GM08714 (cell line): ENCODE data around the gene PPP1CC.

Experiments
- H3K4me3 ChIP-seq: fragments of 200-500 bp; sonication (Bioruptor generic); 2 replicates; pipeline ENCODE4 v1.5.1; 2014; ENCODE audit warnings: mild to moderate bottlenecking, low read length, inconsistent platforms
- ZNF274 ChIP-seq: IDR thresholded peaks from 2 replicates; pipeline ENCODE4 v1.6.1; 2012; ENCODE audit warnings: mild to moderate bottlenecking, low read depth, low read length

Gene PPP1CC

GRCh38 chr12:110694330-110694901 lies 48.3 kb downstream of the PPP1CC start:
- no peak for TF ChIP-seq ZNF274
- H3K4me3 ChIP-seq, result no peak overlapping the region

GRCh38 chr12:110693731-110694130 lies 49.0 kb downstream of the PPP1CC start:
- no peak for TF ChIP-seq ZNF274
- no peak overlapping the region for H3K4me3 ChIP-seq

GRCh38 chr12:110690127-110690430 lies 52.6 kb downstream of the PPP1CC start:
- no peak overlapping the region; the same call in 1 of the 2 replicates for H3K4me3 ChIP-seq
- TF ChIP-seq ZNF274, result no peak

- H3K4me3 ChIP-seq, result peak overlapping the region; percentile 32; the same call in 1 of the 2 replicates
- TF ChIP-seq ZNF274, result no peak
Measured at GRCh38 chr12:110689281-110690126, 53.2 kb downstream of the PPP1CC start.

- peak within 1 kb of the TSS; percentile 71; the same call in 1 of the 2 replicates for H3K4me3 ChIP-seq
- no peak for TF ChIP-seq ZNF274
Measured at GRCh38 chr12:110688446-110689280, 54.0 kb downstream of the PPP1CC start, which contains the start of gene HVCN1. HVCN1 (minus strand) TSS chr12:110689115; CDS start chr12:110683245, 5,870 bp downstream.

- no peak for TF ChIP-seq ZNF274
- peak overlapping the region; percentile 71; the same call in 1 of the 2 replicates for H3K4me3 ChIP-seq
Measured at GRCh38 chr12:110687396-110688169, 55.1 kb downstream of the PPP1CC start.

- H3K4me3 ChIP-seq, result peak overlapping the region; percentile 71; the same call in 1 of the 2 replicates
Measured at GRCh38 chr12:110686294-110686903, 56.3 kb downstream of the PPP1CC start.

GRCh38 chr12:110684312-110684836 lies 58.3 kb downstream of the PPP1CC start:
- 0 out of 2 replicates have a peak overlapping the region, but pooled peaks have one; percentile 6 for H3K4me3 ChIP-seq
- TF ChIP-seq ZNF274, result no peak

More at GRCh38 chr12:110686294-110686903, 56.3 kb downstream of the PPP1CC start:
- no peak for TF ChIP-seq ZNF274

- no peak overlapping the region for H3K4me3 ChIP-seq
- no peak for TF ChIP-seq ZNF274
Measured at GRCh38 chr12:110683888-110684287, 58.8 kb downstream of the PPP1CC start.

GRCh38 chr12:110680032-110680431 lies 62.7 kb downstream of the PPP1CC start:
- H3K4me3 ChIP-seq, result no peak overlapping the region
- TF ChIP-seq ZNF274, result no peak

- TF ChIP-seq ZNF274, result no peak
- no peak overlapping the region for H3K4me3 ChIP-seq
Measured at GRCh38 chr12:110679201-110679600, 63.5 kb downstream of the PPP1CC start.

- no peak for TF ChIP-seq ZNF274
- peak overlapping the region; percentile 17; the same call in 1 of the 2 replicates for H3K4me3 ChIP-seq
Measured at GRCh38 chr12:110677982-110678381, 64.7 kb downstream of the PPP1CC start.

GRCh38 chr12:110677206-110677911 lies 65.3 kb downstream of the PPP1CC start:
- TF ChIP-seq ZNF274, result no peak
- H3K4me3 ChIP-seq, result peak overlapping the region; percentile 9; the same call in 1 of the 2 replicates
